WERI-Rb-1 (cell line): ENCODE results near the gene CHEK2.
"Not testable (repeated sequence)": the region's sequence is repeated elsewhere in the genome, so short reads cannot be mapped to it uniquely, and the experiment has no call there.

Experiments used
- DNase-seq: peaks from one replicate; pipeline ENCODE4 v3.0.0-alpha.2; 2020
- H3K27ac ChIP-seq: fragments of 250-450 bp; sonication (Bioruptor Pico); 2 replicates; pipeline ENCODE4 v1.5.1; 2020; ENCODE audit warnings: mild to moderate bottlenecking, moderate library complexity
- H3K27me3 ChIP-seq: fragments of 250-450 bp; sonication (Bioruptor Pico); 2 replicates; pipeline ENCODE4 v1.5.1; 2021; ENCODE audit warnings: mild to moderate bottlenecking, low read depth, moderate library complexity; ENCODE audit not compliant: insufficient read depth, severe bottlenecking
- H3K36me3 ChIP-seq: fragments of 250-450 bp; sonication (Bioruptor Pico); 2 replicates; pipeline ENCODE4 v1.5.1; 2020; ENCODE audit warnings: mild to moderate bottlenecking, moderate library complexity
- H3K4me3 ChIP-seq: 2 replicates; pipeline ENCODE4 v1.5.1; 2011; ENCODE audit warnings: low read depth, mild to moderate bottlenecking, control low read depth, low read length
- H3K9me3 ChIP-seq: fragments of 250-450 bp; sonication (Bioruptor Pico); 2 replicates; pipeline ENCODE4 v1.5.1; 2021; ENCODE audit warnings: mild to moderate bottlenecking, moderate library complexity; ENCODE audit not compliant: severe bottlenecking
- TF ChIP-seq, protein P1 (sequence below): IDR thresholded peaks from 2 replicates; pipeline ENCODE4 v1.5.1; 2011; ENCODE audit warnings: low read depth, mild to moderate bottlenecking, control low read depth, inconsistent platforms, low read length

Gene CHEK2

DNA sequence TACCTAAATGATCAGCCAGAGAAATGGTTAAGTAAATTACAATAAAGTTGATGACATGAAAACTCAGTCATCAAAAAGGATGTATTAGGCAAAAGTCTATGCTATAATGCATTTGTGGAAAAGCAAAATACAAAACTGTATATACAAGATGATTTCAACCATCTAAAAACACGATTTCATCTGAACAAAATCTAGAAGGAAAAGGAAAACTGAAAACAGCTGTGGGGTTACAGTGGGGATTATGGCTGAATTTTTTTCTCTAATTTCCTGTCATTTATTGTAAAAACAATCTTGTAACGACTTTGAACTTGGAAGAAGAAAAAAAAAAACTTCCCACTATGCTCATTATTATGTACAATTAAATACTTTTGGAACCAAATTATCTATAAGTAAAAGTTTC is 30.3 kb downstream of the CHEK2 start:
- no peak overlapping the region for H3K4me3 ChIP-seq

DNA sequence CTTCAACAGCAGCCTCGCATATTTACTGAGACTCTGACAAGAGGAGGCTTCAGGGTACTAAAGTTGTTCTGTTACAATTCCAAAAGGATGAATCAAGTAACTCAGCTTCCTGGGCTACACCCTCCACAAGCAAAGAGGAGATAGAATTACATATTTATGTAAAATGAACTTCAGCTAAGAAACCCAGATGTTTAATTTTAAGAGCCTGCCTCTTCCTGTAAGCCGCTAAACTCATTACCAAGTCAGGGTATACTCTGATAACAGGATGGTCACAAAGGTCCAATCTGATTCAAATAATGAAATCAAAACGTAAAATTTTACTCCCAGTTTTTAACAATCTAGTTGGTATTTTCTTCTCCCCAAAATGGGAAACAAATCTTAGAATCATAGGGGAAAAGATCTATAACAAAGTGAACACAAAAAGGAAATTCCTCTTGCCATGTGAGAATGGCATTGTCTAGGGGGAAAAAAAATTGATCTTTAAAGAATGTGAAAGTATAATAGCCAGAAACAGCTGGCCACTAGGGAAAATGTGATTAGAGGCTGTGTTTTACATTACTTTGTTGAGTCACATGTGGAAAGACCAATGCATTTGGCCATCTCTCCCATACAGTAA is 30.9 kb downstream of the CHEK2 start:
- no peak for DNase-seq
- Histone ChIP-seq H3K27ac (no peak overlapping the region), H3K9me3 (no peaks in the 10 kb centered on the region), H3K4me3 (no peak overlapping the region), H3K36me3 (peaks cover 40% of the 10 kb centered on the region), H3K27me3 (no peaks in the 10 kb centered on the region)
- TF ChIP-seq, protein P1, sequence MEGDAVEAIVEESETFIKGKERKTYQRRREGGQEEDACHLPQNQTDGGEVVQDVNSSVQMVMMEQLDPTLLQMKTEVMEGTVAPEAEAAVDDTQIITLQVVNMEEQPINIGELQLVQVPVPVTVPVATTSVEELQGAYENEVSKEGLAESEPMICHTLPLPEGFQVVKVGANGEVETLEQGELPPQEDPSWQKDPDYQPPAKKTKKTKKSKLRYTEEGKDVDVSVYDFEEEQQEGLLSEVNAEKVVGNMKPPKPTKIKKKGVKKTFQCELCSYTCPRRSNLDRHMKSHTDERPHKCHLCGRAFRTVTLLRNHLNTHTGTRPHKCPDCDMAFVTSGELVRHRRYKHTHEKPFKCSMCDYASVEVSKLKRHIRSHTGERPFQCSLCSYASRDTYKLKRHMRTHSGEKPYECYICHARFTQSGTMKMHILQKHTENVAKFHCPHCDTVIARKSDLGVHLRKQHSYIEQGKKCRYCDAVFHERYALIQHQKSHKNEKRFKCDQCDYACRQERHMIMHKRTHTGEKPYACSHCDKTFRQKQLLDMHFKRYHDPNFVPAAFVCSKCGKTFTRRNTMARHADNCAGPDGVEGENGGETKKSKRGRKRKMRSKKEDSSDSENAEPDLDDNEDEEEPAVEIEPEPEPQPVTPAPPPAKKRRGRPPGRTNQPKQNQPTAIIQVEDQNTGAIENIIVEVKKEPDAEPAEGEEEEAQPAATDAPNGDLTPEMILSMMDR, result no peak

More for the DNA sequence above, 30.3 kb downstream of the CHEK2 start:
- TF ChIP-seq, protein P1, result no peak
- Histone ChIP-seq H3K9me3 (no peaks in the 10 kb centered on the region), H3K27ac (no peak overlapping the region), H3K36me3 (peaks cover 40% of the 10 kb centered on the region), H3K27me3 (no peaks in the 10 kb centered on the region)
- DNase-seq, result no peak

DNA sequence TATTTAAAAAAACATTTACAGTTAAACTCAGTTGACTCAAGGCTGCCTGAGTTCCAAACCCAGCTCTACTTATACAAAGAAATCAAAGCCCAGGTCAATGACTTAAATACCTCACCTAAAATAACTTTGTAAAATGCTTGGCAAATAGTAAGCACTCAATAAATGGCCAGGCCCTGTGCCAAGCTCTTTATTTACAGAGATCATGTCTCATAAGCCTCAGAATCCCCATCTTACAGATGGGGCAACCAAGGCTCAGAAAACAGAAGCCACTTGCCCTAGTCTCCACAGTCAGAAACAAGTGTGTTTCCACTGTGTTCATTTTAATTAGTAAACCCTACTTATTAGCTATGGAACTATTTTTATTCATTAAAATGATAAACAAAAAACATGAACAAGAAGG is 31.5 kb downstream of the CHEK2 start:
- Histone ChIP-seq H3K4me3 (no peak overlapping the region), H3K27ac (no peak overlapping the region), H3K27me3 (no peaks in the 10 kb centered on the region), H3K36me3 (peaks cover 40% of the 10 kb centered on the region), H3K9me3 (no peaks in the 10 kb centered on the region)
- DNase-seq, result no peak
- TF ChIP-seq, protein P1, result no peak

DNA sequence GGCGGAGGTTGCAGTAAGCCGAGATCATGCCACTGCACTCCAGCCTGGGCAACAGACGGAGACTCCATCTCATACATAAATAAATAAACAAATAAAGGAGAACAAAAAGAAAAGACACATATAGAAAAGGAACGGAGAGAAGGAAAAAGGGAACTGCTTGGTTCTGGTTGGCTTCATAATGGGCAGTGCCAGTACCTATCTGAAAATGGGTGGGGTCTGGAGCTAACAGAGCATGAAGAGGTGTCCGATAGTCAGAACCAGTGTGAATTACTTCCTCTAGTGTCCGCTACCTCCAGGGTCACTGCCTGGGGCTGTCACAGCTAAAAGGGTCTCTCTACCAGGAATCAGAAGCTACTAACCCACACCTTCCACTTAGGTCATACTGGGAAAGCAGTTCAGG is 34.8 kb downstream of the CHEK2 start:
- H3K9me3 ChIP-seq, result no peaks in the 10 kb centered on the region
- no peak overlapping the region for H3K27ac ChIP-seq
- H3K36me3 ChIP-seq, result peaks cover 39% of the 10 kb centered on the region

DNA sequence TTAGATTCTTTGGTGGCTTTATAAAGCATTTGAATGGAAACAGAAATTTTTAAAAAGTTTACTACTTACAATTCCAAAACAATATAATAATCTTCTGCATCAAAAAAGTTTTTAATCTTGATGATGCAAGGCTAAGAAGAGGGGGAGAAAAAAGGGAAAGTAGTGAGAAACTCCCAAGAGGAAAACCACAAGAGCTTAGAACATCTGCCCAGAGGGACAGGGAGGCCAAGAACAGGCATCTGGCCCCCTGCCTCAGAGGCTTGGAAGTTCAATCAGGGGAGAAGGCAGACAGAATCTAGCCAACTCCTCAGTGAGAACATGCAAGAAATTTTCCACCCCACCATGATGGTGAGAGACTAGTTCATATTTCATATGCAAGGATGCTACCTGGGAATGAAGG is 38.2 kb downstream of the CHEK2 start:
- H3K36me3 ChIP-seq, result peaks cover 18% of the 10 kb centered on the region
- no peak for DNase-seq
- no peaks in the 10 kb centered on the region for H3K9me3 ChIP-seq
- TF ChIP-seq, protein P1, result no peak
- no peak overlapping the region for H3K4me3 ChIP-seq
- no peak overlapping the region for H3K27ac ChIP-seq
- no peaks in the 10 kb centered on the region for H3K27me3 ChIP-seq

More for the DNA sequence above, 34.8 kb downstream of the CHEK2 start:
- DNase-seq, result no peak
- H3K27me3 ChIP-seq, result no peaks in the 10 kb centered on the region
- TF ChIP-seq, protein P1, result no peak
- no peak overlapping the region for H3K4me3 ChIP-seq

DNA sequence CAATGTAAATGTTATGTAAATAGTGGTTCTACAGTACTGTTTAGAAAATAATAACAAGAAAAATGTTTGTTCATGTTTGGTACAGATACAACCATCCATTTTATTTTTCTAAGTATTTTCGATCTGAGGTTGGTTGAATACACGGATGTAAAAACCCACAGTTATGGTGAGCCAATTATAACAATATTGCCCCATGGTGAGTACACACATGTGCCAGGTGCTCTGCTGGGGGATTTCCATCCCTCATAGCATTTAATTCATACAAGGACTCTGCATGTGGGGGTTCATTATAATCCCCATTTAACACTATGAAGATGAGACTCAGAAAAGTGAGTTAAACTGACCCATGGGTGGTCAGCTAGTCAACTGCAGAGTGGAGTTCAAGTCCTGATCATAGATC is 38.7 kb downstream of the CHEK2 start:
- Histone ChIP-seq H3K4me3 (no peak overlapping the region), H3K27me3 (no peaks in the 10 kb centered on the region), H3K27ac (no peak overlapping the region), H3K36me3 (peaks cover 15% of the 10 kb centered on the region), H3K9me3 (no peaks in the 10 kb centered on the region)
- TF ChIP-seq, protein P1, result no peak
- DNase-seq, result no peak

DNA sequence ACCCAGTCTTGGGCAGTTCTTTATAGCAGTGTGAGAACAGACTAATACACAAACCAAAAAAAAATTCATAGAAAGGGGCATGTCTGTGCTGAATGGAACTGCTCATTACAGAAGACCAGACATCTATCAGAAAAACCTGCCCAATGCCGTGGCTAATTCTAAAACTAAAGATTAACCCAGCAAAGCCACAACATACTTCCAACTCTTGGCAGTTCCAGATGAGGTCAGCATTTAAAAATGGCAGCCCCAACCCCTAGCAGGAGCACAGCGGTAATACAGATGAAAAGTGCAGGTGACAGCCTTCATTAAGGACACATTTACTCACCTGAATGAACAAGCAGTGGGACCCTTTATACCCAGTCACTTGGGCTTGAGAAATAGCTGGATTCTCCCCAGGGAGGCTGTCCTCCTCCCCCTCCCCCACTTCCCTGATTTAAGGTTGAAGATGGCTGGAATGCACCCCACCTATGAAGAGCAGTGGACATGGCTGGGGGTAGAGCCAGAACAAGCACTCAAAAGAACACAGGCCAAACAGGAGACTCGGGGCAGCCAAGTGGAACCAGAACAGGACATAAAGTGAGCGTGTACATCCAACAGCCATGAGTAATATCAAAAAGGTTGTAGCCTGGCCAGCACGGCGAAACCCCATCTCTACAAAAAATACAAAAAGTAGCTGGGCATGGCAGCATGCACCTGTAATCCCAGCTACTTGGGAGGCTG is 48.4 kb downstream of the CHEK2 start:
- not testable (repeated sequence) for DNase-seq, H3K4me3 ChIP-seq

DNA sequence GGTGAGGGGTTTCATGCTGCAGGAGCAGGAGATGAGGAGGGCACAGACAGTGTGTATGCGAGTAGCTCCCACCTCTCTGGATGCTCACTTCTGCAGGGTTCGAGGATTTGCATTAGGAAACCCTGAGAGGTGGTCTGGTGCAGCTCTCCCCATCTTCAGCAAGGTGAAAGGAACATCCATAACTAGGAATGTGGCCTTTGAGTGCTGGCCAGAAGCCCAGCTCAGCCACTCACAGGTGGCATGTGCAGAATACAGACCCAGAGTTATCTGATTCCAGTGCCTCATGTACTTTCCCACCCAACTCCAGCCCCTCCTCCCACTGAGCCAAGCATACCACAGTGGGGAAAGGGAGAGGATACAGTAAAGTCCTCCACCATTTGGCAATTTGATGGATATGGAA is 51.8 kb downstream of the CHEK2 start:
- not testable (repeated sequence) for H3K9me3 ChIP-seq, H3K27ac ChIP-seq, DNase-seq

More for the DNA sequence above, 48.4 kb downstream of the CHEK2 start:
- not testable (repeated sequence) for H3K9me3 ChIP-seq, H3K36me3 ChIP-seq, H3K27me3 ChIP-seq, H3K27ac ChIP-seq

More for the DNA sequence above, 51.8 kb downstream of the CHEK2 start:
- not testable (repeated sequence) for H3K36me3 ChIP-seq, H3K4me3 ChIP-seq, H3K27me3 ChIP-seq
